SK-N-MC (cell line): ENCODE measurements around the gene PDCD11.
"Not testable (repeated sequence)": the region's sequence is repeated elsewhere in the genome, so short reads cannot be mapped to it uniquely, and the experiment has no call there.

Experiments used
- DNase-seq: peaks from one replicate; pipeline ENCODE4 v3.0.0-alpha.2; 2011; ENCODE audit warnings: low read depth, low spot score
- H3K27ac ChIP-seq: fragments of 200-600 bp; sonication (generic); 2 replicates; pipeline ENCODE4 v1.5.1; 2016; ENCODE audit warnings: mixed run types
- H3K36me3 ChIP-seq: fragments of 200-600 bp; sonication (generic); 2 replicates; pipeline ENCODE4 v1.6.1; 2017; ENCODE audit warnings: antibody characterized with exemption, low read length, mixed read lengths; ENCODE audit not compliant: insufficient read depth
- H3K4me3 ChIP-seq: fragments of 200-600 bp; sonication (generic); 2 replicates; pipeline ENCODE4 v1.5.1; 2016
- H3K9ac ChIP-seq: fragments of 200-600 bp; sonication (generic); 2 replicates; pipeline ENCODE4 v1.8.0; 2017; ENCODE audit warnings: mixed run types, mixed read lengths; ENCODE audit not compliant: insufficient read length
- H3K9me3 ChIP-seq: fragments of 200-600 bp; sonication (generic); 2 replicates; pipeline ENCODE4 v1.6.1; 2017; ENCODE audit warnings: low read depth, mild to moderate bottlenecking, antibody characterized with exemption, low read length, moderate library complexity, mixed read lengths
- EZH2 ChIP-seq: fragments of 200-600 bp; sonication (generic); IDR thresholded peaks from one replicate; pipeline ENCODE4 v1.6.1; 2017; ENCODE audit warnings: antibody characterized with exemption
- FOXP2 ChIP-seq: optimal IDR thresholded peaks from 2 replicates; pipeline ENCODE3; 2011; ENCODE audit warnings: mild to moderate bottlenecking, moderate library complexity; ENCODE audit not compliant: insufficient read depth; ENCODE audit errors: extremely low read length, control extremely low read depth
- POLR2AphosphoS5 ChIP-seq: IDR thresholded peaks from 2 replicates; pipeline ENCODE4 v1.6.1; 2012; ENCODE audit warnings: mild to moderate bottlenecking, low read depth, low read length, borderline replicate concordance

PDCD11 gene

DNA sequence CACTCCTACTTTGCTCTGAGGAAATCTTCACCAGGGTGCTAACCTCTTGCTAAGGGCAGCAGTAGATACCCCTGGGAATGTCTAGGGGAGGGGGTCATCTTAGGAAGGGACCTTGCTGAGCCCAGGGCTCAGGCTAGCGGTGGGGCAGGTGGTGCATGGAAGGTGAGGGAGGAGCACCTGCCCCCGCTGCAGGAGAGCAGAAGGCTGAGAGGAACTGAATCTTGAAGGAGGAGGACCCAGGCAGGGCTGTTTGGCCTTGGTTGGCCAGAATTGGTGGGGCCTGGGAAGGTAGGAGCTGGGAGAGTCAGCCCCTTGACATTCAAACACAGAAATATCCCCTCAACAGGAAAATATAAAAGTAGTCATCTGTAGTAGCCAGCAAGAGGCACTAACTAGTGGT is 75.6 kb downstream of the PDCD11 start:
- Histone ChIP-seq H3K27ac (no peak overlapping the region), H3K9me3 (no peaks in the 10 kb centered on the region), H3K36me3 (no peaks in the 10 kb centered on the region), H3K4me3 (no peak overlapping the region), H3K9ac (no peak overlapping the region)
- no peak for DNase-seq
- TF ChIP-seq POLR2AphosphoS5 (no peak), FOXP2 (no peak), EZH2 (no peak)

GRCh38 chr10:103473261-103473671 is 76.8 kb downstream of the PDCD11 start:
- TF ChIP-seq EZH2 (no peak), FOXP2 (no peak)
- Histone ChIP-seq H3K36me3 (no peaks in the 10 kb centered on the region), H3K4me3 (no peak overlapping the region), H3K9ac (no peak overlapping the region), H3K9me3 (no peaks in the 10 kb centered on the region), H3K27ac (no peak overlapping the region)
- no peak for DNase-seq

GRCh38 chr10:103474077-103474476 is 77.7 kb downstream of the PDCD11 start:
- Histone ChIP-seq H3K9me3 (no peaks in the 10 kb centered on the region), H3K36me3 (no peaks in the 10 kb centered on the region), H3K4me3 (no peak overlapping the region), H3K9ac (no peak overlapping the region), H3K27ac (no peak overlapping the region)
- no peak for DNase-seq
- TF ChIP-seq FOXP2 = no peak
- no peak for TF ChIP-seq EZH2
- TF ChIP-seq POLR2AphosphoS5 = no peak

DNA sequence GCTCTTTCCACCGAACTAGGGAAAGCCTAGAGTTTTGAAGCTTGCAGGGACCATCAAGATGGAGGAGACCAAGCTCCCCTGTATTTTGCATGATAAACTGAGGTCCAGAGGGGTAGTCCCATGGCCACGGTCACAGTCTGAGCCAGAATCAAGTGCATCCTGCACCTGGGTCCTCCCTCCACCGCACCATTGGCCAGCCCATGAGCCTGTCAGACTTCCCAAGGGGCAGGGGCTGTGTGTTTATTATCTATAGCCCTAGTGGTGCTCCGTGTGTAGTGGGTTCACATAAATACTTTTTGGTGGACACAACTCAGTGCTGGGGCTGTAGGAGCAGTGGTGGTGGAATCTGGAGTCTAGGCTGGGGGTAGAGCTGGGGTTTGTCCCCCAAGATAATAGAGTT is 79.0 kb downstream of the PDCD11 start:
- Histone ChIP-seq H3K4me3 (no peak overlapping the region), H3K9me3 (no peaks in the 10 kb centered on the region), H3K9ac (no peak overlapping the region), H3K36me3 (no peaks in the 10 kb centered on the region), H3K27ac (no peak overlapping the region)
- no peak for DNase-seq
- TF ChIP-seq EZH2 = no peak

DNA sequence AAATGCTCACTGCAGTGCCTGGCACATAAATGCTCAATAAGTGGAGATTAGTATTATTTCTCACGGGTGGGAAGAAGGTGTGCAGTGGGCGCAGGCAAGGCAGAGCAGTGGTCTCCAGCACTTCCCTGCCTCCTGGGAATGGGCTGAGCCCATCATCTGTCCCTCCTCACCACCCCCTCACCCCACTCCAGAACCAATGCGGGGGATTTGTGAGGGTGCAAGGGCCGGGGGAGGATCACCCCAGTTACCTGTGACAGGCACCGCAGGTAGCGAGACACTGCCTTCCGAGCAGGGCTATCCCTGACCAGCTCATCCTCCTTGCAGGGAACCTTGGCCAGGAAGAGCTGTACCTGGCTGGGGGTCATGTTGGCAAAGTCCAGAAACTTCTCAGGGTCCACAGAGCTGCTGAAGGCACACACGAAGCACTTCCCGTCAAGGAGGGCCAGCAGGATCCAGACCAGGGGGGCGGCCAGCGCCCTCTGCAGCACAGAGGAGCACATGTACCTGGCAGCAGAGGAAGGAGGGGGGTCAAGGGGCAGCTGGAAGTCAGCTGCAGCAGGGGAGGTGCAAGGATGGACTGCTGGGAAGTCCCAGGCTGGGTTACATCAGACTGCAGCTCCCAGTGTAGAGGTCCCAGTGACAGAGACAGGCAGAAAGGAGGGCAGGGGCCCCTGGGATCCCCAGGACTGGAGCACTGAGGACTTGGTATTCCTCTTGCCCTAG is 79.8 kb downstream of the PDCD11 start:
- DNase-seq = no peak
- Histone ChIP-seq H3K4me3 (no peak overlapping the region), H3K36me3 (no peaks in the 10 kb centered on the region), H3K9me3 (no peaks in the 10 kb centered on the region), H3K27ac (no peak overlapping the region), H3K9ac (no peak overlapping the region)
- no peak for TF ChIP-seq POLR2AphosphoS5

DNA sequence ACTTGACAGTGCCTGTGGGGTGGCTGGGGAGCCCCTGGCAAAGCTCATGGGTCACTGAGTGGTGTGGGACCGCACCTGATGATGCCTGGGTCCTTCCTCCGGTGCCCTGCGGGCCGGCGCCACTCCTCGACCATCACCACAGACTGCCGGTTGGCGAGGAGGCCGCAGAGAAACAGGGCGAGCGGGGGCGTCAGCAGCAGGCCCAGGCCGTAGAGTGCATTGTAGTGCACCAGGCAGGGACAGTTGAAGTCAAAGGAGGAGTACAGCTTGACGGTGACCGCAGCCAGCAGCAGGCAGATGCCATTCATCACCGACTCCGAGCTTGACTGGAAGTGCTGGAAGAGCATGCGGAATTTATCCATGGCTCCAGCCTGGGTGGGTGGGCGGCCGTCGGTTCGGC is 82.2 kb downstream of the PDCD11 start:
- no peak overlapping the region for H3K9ac ChIP-seq

GRCh38 chr10:103479135-103479534 is 82.7 kb downstream of the PDCD11 start, which contains the start of gene CALHM3:
TSS of gene CALHM3 (minus strand) at chr10:103479240. CDS start at chr10:103479032, 208 bp downstream.
- Histone ChIP-seq H3K9ac (no peak within 1 kb of the TSS), H3K27ac (no peak within 1 kb of the TSS), H3K4me3 (no peak within 1 kb of the TSS), H3K9me3 (no peaks in the 10 kb centered on the region), H3K36me3 (no peaks in the 10 kb centered on the region)
- no peak for TF ChIP-seq EZH2
- TF ChIP-seq FOXP2 = no peak
- no peak for TF ChIP-seq POLR2AphosphoS5
- DNase-seq = no peak

More for the DNA sequence above, 82.2 kb downstream of the PDCD11 start:
- Histone ChIP-seq H3K36me3 (no peaks in the 10 kb centered on the region), H3K4me3 (no peak overlapping the region), H3K9me3 (no peaks in the 10 kb centered on the region), H3K27ac (no peak overlapping the region)
- no peak for DNase-seq
- TF ChIP-seq EZH2 (no peak), POLR2AphosphoS5 (no peak), FOXP2 (no peak)

- Histone ChIP-seq H3K9ac (no peak overlapping the region), H3K9me3 (no peaks in the 10 kb centered on the region)
These were observed 84.1 kb downstream of the PDCD11 start for GRCh38 chr10:103480521-103480920.

GRCh38 chr10:103481974-103482531 is 85.6 kb downstream of the PDCD11 start:
- peak; percentile 20 for DNase-seq
- no peak overlapping the region for H3K9ac ChIP-seq
- no peak overlapping the region for H3K4me3 ChIP-seq
- no peaks in the 10 kb centered on the region for H3K36me3 ChIP-seq
- TF ChIP-seq EZH2 (no peak), POLR2AphosphoS5 (no peak), FOXP2 (no peak)
- H3K9me3 ChIP-seq = no peaks in the 10 kb centered on the region
- H3K27ac ChIP-seq = no peak overlapping the region

More at GRCh38 chr10:103480521-103480920, 84.1 kb downstream of the PDCD11 start:
- no peak overlapping the region for H3K27ac ChIP-seq
- DNase-seq = no peak
- H3K36me3 ChIP-seq = no peaks in the 10 kb centered on the region
- no peak overlapping the region for H3K4me3 ChIP-seq
- TF ChIP-seq FOXP2 = no peak
- TF ChIP-seq POLR2AphosphoS5 = no peak
- no peak for TF ChIP-seq EZH2

DNA sequence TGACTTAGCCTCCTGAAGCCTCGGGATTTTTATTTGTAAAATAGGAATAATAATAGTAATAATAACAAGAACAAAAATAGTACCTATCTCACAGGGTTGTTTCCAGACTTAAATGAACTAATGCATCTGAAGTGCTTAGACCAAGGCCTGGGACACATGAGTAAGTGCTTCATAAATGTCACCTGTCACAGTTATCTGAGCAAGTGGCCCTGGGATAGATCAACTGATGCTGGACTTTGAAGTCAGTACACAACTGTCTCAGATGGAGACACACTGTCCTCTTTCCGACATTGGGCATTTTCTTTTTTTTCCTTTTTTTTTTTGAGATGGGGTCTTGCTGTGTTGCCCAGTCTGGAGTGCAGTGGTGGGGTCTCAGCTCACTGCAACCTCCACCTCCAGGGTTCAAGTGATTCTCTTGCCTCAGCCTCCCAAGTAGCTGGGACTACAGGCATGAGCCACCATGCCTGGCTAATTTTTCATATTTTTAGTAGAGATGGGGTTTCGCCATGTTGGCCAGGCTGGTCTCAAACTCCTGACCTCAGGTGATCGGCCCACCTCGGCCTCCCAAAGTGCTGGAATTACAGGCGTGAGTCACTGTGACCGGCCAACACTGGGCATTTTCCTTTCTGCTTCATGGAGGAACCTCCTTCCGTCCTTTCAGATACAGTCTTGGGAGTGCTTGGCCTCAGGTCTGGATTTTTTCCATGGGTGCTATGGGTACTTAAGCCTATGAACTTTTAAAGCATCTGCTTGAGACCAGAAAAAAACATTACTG is 90.4 kb downstream of the PDCD11 start:
- H3K36me3 ChIP-seq, H3K9me3 ChIP-seq, DNase-seq, H3K9ac ChIP-seq, H3K27ac ChIP-seq, H3K4me3 ChIP-seq: not testable (repeated sequence)
